ENCODE data around the gene KRTAP10-11.
"Not testable (repeated sequence)": the region's sequence is repeated elsewhere in the genome, so short reads cannot be mapped to it uniquely, and the experiment has no call there.

The KRTAP10-11 gene

GRCh38 chr21:44632067-44632466 lies 14.1 kb upstream of the KRTAP10-11 start:
- TF ChIP-seq POLR2AphosphoS5 (IDR thresholded peaks at IDR 0.05; ENCODE audit: low read depth, low read length) (no peak), POLR2A (IDR thresholded peaks at IDR 0.05; ENCODE audit: low read depth, low read length) (no peak), TAF1 (IDR thresholded peaks at IDR 0.05; ENCODE audit: borderline replicate concordance, low read depth, low read length) (no peak)
- no peak for FAIRE-seq
- DNase-seq (ENCODE audit: insufficient read length), result no peak

- FAIRE-seq, result no peak
- DNase-seq (ENCODE audit: insufficient read length), result no peak
- no peak for TF ChIP-seq POLR2AphosphoS5 (IDR thresholded peaks at IDR 0.05; ENCODE audit: low read depth, low read length)
- no peak for TF ChIP-seq TAF1 (IDR thresholded peaks at IDR 0.05; ENCODE audit: borderline replicate concordance, low read depth, low read length)
- TF ChIP-seq POLR2A (IDR thresholded peaks at IDR 0.05; ENCODE audit: low read depth, low read length), result no peak
Observed at GRCh38 chr21:44636209-44637017, 9.8 kb upstream of the KRTAP10-11 start.

GRCh38 chr21:44637018-44637850 lies 9.0 kb upstream of the KRTAP10-11 start, which contains the start of gene KRTAP10-10:
TSS of gene KRTAP10-10 (plus strand) at chr21:44637356. CDS start at chr21:44637418, 62 bp downstream.
- TF ChIP-seq POLR2AphosphoS5 (IDR thresholded peaks at IDR 0.05; ENCODE audit: low read depth, low read length) (no peak), TAF1 (IDR thresholded peaks at IDR 0.05; ENCODE audit: borderline replicate concordance, low read depth, low read length) (no peak), POLR2A (IDR thresholded peaks at IDR 0.05; ENCODE audit: low read depth, low read length) (no peak)
- FAIRE-seq (no peak), DNase-seq (ENCODE audit: insufficient read length) (no peak)

- not testable (repeated sequence) for FAIRE-seq
Observed at GRCh38 chr21:44637851-44638348, 8.3 kb upstream of the KRTAP10-11 start.

GRCh38 chr21:44638506-44639330 lies 7.5 kb upstream of the KRTAP10-11 start:
- DNase-seq (ENCODE audit: insufficient read length); FAIRE-seq: not testable (repeated sequence)

More at GRCh38 chr21:44637851-44638348, 8.3 kb upstream of the KRTAP10-11 start:
- not testable (repeated sequence) for DNase-seq (ENCODE audit: insufficient read length)

- DNase-seq (ENCODE audit: insufficient read length) (no peak), FAIRE-seq (no peak)
- no peak for TF ChIP-seq POLR2A (IDR thresholded peaks at IDR 0.05; ENCODE audit: low read depth, low read length)
Observed at GRCh38 chr21:44639331-44639655, 6.9 kb upstream of the KRTAP10-11 start.

GRCh38 chr21:44640761-44641160 lies 5.5 kb upstream of the KRTAP10-11 start:
- no peak for TF ChIP-seq TAF1 (IDR thresholded peaks at IDR 0.05; ENCODE audit: borderline replicate concordance, low read depth, low read length)
- no peak for TF ChIP-seq POLR2AphosphoS5 (IDR thresholded peaks at IDR 0.05; ENCODE audit: low read depth, low read length)
- TF ChIP-seq POLR2A (IDR thresholded peaks at IDR 0.05; ENCODE audit: low read depth, low read length), result no peak
- DNase-seq (ENCODE audit: insufficient read length) (no peak), FAIRE-seq (no peak)

- FAIRE-seq, result no peak
- no peak for DNase-seq (ENCODE audit: insufficient read length)
- no peak for TF ChIP-seq POLR2AphosphoS5 (IDR thresholded peaks at IDR 0.05; ENCODE audit: low read depth, low read length)
- TF ChIP-seq POLR2A (IDR thresholded peaks at IDR 0.05; ENCODE audit: low read depth, low read length), result no peak
- TF ChIP-seq TAF1 (IDR thresholded peaks at IDR 0.05; ENCODE audit: borderline replicate concordance, low read depth, low read length), result no peak
Observed at GRCh38 chr21:44643741-44644310, 2.4 kb upstream of the KRTAP10-11 start.

GRCh38 chr21:44644878-44645277 lies 1.3 kb upstream of the KRTAP10-11 start:
- FAIRE-seq, result no peak
- DNase-seq (ENCODE audit: insufficient read length), result no peak
- TF ChIP-seq POLR2A (IDR thresholded peaks at IDR 0.05; ENCODE audit: low read depth, low read length) (no peak), TAF1 (IDR thresholded peaks at IDR 0.05; ENCODE audit: borderline replicate concordance, low read depth, low read length) (no peak), POLR2AphosphoS5 (IDR thresholded peaks at IDR 0.05; ENCODE audit: low read depth, low read length) (no peak)

- no peak for TF ChIP-seq POLR2AphosphoS5 (IDR thresholded peaks at IDR 0.05; ENCODE audit: low read depth, low read length)
- TF ChIP-seq POLR2A (IDR thresholded peaks at IDR 0.05; ENCODE audit: low read depth, low read length), result no peak
- no peak for TF ChIP-seq TAF1 (IDR thresholded peaks at IDR 0.05; ENCODE audit: borderline replicate concordance, low read depth, low read length)
- FAIRE-seq (no peak), DNase-seq (ENCODE audit: insufficient read length) (no peak)
Observed at GRCh38 chr21:44647222-44647552, 973 bp downstream of the KRTAP10-11 start.

- TF ChIP-seq POLR2AphosphoS5 (IDR thresholded peaks at IDR 0.05; ENCODE audit: low read depth, low read length) (no peak), POLR2A (IDR thresholded peaks at IDR 0.05; ENCODE audit: low read depth, low read length) (no peak), TAF1 (IDR thresholded peaks at IDR 0.05; ENCODE audit: borderline replicate concordance, low read depth, low read length) (no peak)
- no peak for DNase-seq (ENCODE audit: insufficient read length)
- FAIRE-seq, result no peak
Observed at GRCh38 chr21:44648557-44649311, 2.5 kb downstream of the KRTAP10-11 start.

Measured in GM12892 (cell line).